ENCODE measurements around the gene OSCP1.

OSCP1 gene

GRCh38 chr1:36380782-36381181, 69.5 kb downstream of the OSCP1 start:
- no peak for DNase-seq

- DNase-seq: no peak
Observed at GRCh38 chr1:36380143-36380619, 70.1 kb downstream of the OSCP1 start.

GRCh38 chr1:36377791-36378492, 72.3 kb downstream of the OSCP1 start:
- DNase-seq: no peak

GRCh38 chr1:36372617-36373016, 77.6 kb downstream of the OSCP1 start:
- no peak for DNase-seq

GRCh38 chr1:36369061-36369861, 81.0 kb downstream of the OSCP1 start:
- DNase-seq: peak; percentile 71
